Measurements from ENCODE around the gene C5orf58.

Gene C5orf58

DNA sequence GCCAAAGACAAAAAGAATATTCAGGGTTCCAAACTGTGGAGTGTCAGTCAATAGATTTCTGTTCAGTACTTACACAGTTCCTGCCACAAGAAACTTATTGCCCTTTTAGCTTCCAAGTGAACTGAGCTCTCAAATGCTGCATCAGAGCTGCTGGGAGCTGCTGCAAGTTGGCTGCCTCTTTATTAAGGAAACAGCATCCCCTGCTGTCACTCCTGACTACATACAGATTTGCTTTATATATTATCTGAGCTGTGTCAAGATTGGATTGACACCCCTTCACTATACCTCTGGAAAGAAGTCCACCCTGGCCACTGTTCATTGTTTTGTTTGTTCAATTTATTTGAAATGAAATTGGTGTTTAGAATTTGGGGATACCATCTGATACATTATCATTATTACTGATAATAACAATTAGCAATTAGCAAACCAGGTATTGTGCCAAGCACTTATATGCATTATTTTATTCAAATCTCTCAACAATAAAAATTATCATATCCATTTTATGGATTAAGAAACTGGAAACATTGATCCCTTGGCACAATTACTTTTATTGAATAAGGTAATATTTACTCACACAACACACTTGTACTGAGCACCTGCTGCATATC, 16.4 kb upstream of the C5orf58 start:
- H3K4me3 Mint-ChIP-seq: no peak overlapping the region
- ATAC-seq: no peak
- H3K36me3 Mint-ChIP-seq: no peaks in the 10 kb centered on the region
- no peak overlapping the region for H3K27ac Mint-ChIP-seq
- no peak for DNase-seq (ENCODE audit: low spot score in 2 of 2)
- no peaks in the 10 kb centered on the region for H3K4me1 Mint-ChIP-seq
- no peaks in the 10 kb centered on the region for H3K9me3 Mint-ChIP-seq

DNA sequence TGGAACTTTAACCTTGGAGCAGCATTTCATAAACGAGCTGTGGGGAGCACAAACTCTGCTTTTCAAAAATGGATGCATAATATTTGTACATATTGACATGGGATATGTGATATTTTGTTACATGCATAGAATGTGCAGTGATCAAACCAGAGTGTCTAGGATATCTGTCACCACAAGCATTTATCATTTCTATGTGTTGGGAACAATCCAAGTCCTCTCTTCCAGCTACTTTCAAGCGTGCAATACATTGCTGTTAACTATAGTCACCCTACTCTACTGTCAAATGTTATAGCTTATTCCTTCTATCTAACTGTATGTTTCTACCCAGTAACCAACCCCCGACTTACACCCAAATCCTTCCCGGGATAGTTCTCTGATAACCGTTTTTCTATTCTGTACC, 15.0 kb upstream of the C5orf58 start:
- Mint-ChIP-seq H3K27ac (no peak overlapping the region), H3K4me1 (no peaks in the 10 kb centered on the region), H3K9me3 (no peaks in the 10 kb centered on the region), H3K36me3 (no peaks in the 10 kb centered on the region), H3K4me3 (no peak overlapping the region)
- DNase-seq (ENCODE audit: low spot score in 2 of 2) (no peak), ATAC-seq (no peak)

DNA sequence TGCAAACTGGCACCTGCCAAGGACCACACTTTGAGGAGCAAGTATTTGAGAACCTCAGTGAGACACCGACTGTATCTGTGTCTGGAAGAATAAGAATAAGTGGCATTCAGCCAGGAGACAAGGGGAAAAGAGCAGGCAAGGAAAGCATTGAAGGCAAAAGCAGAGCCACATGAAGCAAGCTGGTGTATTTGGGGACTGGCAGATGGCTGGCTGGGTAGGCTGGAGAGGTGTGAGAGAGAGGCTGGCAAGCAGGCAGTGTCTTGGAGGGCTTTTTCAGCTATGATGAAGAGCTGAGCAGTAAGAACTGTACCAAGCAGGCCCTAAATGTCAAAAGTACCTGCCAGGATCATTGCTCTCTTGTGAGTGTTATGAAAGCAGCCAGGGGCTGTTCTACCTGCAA, 14.1 kb upstream of the C5orf58 start:
- Mint-ChIP-seq H3K9me3 (no peaks in the 10 kb centered on the region), H3K36me3 (no peaks in the 10 kb centered on the region), H3K4me3 (no peak overlapping the region), H3K4me1 (no peaks in the 10 kb centered on the region), H3K27ac (no peak overlapping the region)
- DNase-seq (ENCODE audit: low spot score in 2 of 2) (no peak), ATAC-seq (no peak)

DNA sequence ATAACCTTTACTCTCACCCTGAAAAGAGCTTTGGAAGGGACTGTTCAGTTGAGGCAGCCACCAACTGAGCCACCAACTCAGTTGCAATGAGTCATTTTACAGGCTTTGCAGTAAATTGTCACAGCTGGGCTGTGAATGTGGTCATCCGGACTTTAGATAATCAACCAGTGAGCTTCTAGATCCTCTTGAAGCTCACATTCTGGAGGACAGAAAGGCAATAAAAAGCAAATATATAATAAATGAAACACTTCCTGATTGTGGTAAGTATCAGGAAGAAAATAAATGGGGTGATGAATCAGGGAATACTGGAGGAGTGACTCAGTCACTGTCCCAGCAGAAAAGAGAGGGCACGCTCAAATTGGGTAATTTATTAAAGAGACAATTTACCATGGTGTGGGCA, 13.2 kb upstream of the C5orf58 start:
- Mint-ChIP-seq H3K4me1 (no peaks in the 10 kb centered on the region), H3K36me3 (no peaks in the 10 kb centered on the region), H3K4me3 (no peak overlapping the region), H3K27ac (no peak overlapping the region), H3K9me3 (no peaks in the 10 kb centered on the region)
- DNase-seq (ENCODE audit: low spot score in 2 of 2): no peak
- peak; percentile 55 for ATAC-seq

DNA sequence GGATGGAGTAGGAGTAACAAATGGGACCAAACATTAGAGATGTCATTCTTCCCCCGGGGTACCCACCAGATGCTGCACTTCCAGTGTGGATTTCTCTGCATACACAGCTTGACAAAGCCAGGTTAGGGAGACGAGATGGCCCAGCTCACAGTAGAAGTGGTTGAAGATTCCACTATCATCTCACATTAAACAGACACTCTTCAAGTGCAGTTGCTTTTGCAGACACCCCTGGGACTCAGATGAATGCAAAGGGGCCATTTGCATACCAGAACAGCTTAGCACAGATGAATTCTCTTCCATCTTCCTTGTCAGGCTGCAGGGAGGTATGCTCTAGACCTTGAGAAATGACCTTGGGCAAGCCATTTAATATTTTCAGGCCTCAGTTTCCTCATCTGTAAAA, 12.6 kb upstream of the C5orf58 start:
- DNase-seq (ENCODE audit: low spot score in 2 of 2) (no peak), ATAC-seq (no peak)
- no peaks in the 10 kb centered on the region for H3K9me3 Mint-ChIP-seq
- no peak overlapping the region for H3K4me3 Mint-ChIP-seq
- no peaks in the 10 kb centered on the region for H3K4me1 Mint-ChIP-seq
- H3K27ac Mint-ChIP-seq: no peak overlapping the region
- H3K36me3 Mint-ChIP-seq: no peaks in the 10 kb centered on the region

DNA sequence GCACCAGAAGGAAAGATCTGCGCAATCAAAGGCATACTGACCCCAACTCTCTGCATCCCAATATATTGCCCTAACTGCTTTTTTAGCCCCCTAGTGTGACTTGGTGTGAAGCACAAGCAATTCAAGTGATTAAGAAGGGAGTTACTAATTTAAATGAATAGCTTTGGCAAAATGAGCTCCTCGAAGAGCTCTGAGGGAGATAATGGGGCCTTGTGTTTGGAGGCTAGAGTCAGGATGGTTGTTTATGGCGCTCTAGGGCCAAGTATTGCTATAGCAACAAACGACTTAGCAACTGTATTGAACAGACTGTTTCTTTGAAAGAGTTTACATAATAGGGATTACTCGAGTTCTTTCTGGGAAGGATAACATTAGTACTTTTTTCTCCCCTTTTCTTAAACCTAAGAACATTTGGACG, 11.5 kb upstream of the C5orf58 start:
- DNase-seq (ENCODE audit: low spot score in 2 of 2) (no peak), ATAC-seq (no peak)
- Mint-ChIP-seq H3K9me3 (no peaks in the 10 kb centered on the region), H3K36me3 (no peaks in the 10 kb centered on the region), H3K27ac (no peak overlapping the region), H3K4me1 (peaks cover 4% of the 10 kb centered on the region), H3K4me3 (no peak overlapping the region)

DNA sequence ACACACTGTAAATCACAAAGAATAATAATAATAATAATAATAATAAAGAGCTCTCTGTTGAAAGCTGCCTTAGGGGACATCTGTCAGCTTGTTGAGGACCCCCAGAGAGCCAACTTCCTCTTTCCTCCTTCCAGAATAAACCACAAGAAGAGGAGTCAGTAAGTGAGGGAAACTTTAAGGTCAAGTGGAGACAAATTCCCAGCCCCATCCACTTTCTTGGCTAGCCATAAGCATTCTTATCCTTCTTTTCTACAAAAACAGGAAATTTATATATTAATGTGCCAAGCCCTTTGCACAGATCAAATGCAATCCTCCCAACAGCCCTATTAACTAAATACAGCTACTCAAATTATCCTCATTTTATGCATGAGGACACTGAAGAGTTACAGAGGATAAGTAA, 9.4 kb upstream of the C5orf58 start:
- H3K36me3 Mint-ChIP-seq: no peaks in the 10 kb centered on the region
- H3K27ac Mint-ChIP-seq: no peak overlapping the region
- no peak for DNase-seq (ENCODE audit: low spot score in 2 of 2)
- peaks cover 4% of the 10 kb centered on the region for H3K4me1 Mint-ChIP-seq
- H3K4me3 Mint-ChIP-seq: no peak overlapping the region
- no peaks in the 10 kb centered on the region for H3K9me3 Mint-ChIP-seq
- ATAC-seq: no peak

DNA sequence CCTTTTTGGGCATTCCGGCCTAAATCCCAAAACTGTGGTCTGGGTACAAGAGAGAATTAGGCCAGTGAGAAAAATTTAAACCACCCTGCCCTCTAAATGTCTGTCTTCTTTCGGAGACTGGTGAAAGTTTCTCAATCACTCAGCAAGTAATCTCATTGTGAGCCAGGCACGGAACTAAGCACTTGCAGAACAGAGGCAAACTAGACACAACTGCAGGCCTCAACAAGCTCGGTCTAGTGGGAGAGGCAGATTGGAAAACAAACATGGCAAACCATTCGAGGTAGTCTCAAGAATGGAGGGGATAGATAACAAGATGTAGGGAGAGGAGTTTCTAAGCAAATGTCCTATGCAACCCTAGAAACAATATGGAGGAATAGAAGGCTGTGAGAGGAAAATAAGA, 8.9 kb upstream of the C5orf58 start:
- DNase-seq (ENCODE audit: low spot score in 2 of 2): no peak
- no peak for ATAC-seq
- no peak overlapping the region for H3K4me3 Mint-ChIP-seq
- no peaks in the 10 kb centered on the region for H3K36me3 Mint-ChIP-seq
- no peaks in the 10 kb centered on the region for H3K9me3 Mint-ChIP-seq
- H3K27ac Mint-ChIP-seq: no peak overlapping the region
- H3K4me1 Mint-ChIP-seq: peaks cover 4% of the 10 kb centered on the region

DNA sequence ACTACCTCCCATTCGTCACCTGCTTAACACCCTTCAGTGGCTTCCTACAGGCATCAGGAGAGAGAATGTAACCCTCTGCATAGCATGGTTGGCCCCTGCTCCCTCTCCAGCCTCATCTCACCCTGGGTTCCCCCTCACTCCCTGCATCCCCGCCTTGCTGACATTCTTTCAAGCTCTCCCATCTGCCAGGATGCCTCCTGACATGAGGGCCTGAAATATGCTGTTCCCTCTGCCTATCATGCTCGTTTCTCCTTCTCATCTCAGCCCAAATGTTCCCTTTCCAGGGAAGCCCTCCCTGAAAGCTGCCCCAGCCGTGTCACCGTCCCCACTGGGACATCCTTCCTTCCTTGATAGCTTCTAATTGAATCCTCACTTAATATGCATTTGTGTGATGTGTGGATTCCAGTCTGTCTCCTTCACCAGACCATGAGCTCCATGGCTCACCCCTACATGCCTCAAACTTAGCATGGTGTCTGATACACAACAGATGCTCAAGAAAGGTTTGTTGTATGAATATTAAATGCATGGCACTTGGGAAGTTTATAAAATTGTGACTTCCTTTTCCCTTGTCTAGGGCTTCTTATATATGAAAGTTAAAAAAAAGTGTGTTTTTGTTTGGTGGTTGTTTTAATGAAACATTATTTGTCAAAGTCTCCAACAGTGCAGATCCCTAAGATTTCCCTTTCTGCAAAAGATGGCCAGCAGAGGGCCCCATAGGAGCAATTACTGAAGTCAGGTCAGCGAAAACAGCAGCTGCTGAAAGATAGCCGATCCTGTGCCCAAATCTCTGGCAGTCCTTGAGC, 7.3 kb upstream of the C5orf58 start:
- DNase-seq (ENCODE audit: low spot score in 2 of 2): peak; percentile 62 to 84
- no peak overlapping the region for H3K4me3 Mint-ChIP-seq
- no peaks in the 10 kb centered on the region for H3K36me3 Mint-ChIP-seq
- peaks cover 4% of the 10 kb centered on the region for H3K4me1 Mint-ChIP-seq
- peak; percentile 70 for ATAC-seq
- H3K27ac Mint-ChIP-seq: no peak overlapping the region
- H3K9me3 Mint-ChIP-seq: no peaks in the 10 kb centered on the region

DNA sequence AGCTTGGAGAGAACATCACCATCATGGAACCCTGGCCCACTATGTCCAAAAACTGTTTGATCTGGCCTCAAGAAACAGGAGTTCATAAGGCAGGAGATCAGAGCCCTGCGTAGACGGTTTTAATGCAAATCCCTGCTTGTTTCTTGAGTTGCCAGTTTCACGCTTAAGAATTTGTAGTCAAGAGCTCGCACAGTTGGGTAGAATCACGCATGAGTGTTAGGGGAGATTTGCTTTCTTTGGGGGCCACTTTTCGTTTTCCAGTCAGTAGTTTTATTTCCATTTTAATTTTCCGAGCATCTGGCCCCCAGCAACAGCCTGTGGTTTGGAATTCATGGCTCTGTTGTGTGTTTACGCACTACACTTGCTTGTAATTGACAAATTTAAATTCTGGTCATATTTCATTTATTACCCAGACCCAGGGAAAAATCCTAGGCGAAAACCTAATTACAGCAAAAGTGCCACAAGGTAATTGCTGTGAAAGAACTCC, 6.6 kb upstream of the C5orf58 start:
- no peak for ATAC-seq
- DNase-seq (ENCODE audit: low spot score in 2 of 2): no peak
- Mint-ChIP-seq H3K4me1 (peaks cover 4% of the 10 kb centered on the region), H3K27ac (no peak overlapping the region), H3K9me3 (no peaks in the 10 kb centered on the region), H3K36me3 (no peaks in the 10 kb centered on the region), H3K4me3 (no peak overlapping the region)

DNA sequence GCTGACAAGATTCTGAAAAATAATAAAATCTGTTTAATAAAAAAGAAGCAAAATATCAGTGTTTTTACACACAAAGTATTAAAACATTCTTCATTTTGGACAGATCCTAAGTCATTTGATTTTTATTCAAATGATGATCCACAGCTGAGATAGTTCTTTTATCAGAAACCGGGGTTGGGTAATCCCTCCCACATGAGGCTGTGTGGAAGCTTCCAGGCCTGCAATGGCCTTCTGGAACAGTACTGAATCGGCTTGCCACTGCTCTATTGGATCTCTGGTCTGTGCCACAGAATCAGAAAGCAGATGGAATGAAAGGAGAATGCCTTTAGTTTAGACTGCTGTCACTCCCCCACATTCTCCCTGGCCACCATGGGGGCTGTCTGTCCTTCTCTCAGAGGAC, 6.1 kb upstream of the C5orf58 start:
- Mint-ChIP-seq H3K4me1 (peaks cover 4% of the 10 kb centered on the region), H3K36me3 (no peaks in the 10 kb centered on the region), H3K4me3 (no peak overlapping the region), H3K9me3 (no peaks in the 10 kb centered on the region), H3K27ac (peak overlapping the region; percentile 26)
- DNase-seq (ENCODE audit: low spot score in 2 of 2) (no peak), ATAC-seq (no peak)

DNA sequence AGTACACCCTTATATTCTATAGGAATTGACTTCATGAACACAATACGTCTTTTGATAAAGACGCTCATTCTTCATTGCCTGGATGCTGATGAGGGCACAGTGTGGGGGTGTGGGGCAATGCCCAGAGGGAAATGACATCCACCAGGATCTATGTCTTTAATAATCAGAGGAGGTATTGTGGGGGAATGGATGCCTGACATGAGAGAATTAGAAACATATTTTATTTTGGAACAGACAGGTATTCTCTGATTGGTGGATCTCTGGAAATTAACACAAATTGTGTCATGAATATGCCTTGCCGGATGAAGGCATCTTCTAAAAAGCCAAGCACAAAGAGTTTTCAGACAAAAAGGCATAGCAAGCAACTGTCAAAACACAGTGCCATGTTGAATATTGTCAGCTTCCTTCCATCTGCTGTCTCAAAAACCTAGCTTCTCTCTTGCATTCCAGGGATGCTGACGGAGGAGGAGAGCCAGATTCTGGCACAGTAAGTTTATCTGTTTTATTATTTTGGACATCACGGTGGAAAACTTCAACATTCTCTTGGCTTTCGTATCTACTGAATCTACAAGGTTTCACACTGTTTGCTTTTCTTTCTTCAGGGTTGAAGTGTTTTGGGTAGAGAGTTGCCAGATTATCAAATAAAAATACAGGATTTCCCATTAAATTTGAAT, 3.9 kb upstream of the C5orf58 start:
- Mint-ChIP-seq H3K9me3 (no peaks in the 10 kb centered on the region), H3K4me3 (no peak overlapping the region), H3K4me1 (peaks cover 4% of the 10 kb centered on the region), H3K36me3 (no peaks in the 10 kb centered on the region), H3K27ac (no peak overlapping the region)
- ATAC-seq: no peak
- no peak for DNase-seq (ENCODE audit: low spot score in 2 of 2)

DNA sequence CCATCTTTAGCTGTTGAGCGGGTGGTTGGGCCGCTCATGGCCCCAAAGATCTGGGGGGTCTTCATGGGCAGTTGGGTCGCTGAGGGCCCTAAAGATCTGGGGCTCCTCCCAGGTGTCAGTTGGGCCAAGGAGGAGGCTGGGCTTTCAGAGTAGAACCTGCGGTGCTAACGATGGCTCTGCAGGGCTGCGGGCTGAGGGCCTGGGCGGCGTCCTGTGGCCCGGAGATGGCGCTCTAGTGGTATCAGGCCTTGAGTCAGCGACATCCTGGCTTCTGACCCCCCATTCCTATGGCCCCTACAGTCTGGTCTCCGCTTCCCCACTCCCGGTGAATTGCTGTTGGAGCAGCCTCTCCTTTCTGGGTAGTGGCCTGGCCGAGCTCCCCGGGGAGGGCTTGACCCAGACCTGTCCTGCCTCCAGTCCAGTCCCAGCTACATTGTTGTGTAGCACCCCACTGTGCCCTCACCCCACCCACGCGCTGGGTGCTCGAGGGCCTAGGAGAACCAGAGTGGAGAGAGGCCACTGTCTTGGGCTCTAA, 640 bp downstream of the C5orf58 start:
- H3K36me3 Mint-ChIP-seq: no peaks in the 10 kb centered on the region
- no peaks in the 10 kb centered on the region for H3K4me1 Mint-ChIP-seq
- no peak overlapping the region for H3K27ac Mint-ChIP-seq
- no peak for ATAC-seq
- no peaks in the 10 kb centered on the region for H3K9me3 Mint-ChIP-seq
- no peak overlapping the region for H3K4me3 Mint-ChIP-seq
- DNase-seq (ENCODE audit: low spot score in 2 of 2): no peak

DNA sequence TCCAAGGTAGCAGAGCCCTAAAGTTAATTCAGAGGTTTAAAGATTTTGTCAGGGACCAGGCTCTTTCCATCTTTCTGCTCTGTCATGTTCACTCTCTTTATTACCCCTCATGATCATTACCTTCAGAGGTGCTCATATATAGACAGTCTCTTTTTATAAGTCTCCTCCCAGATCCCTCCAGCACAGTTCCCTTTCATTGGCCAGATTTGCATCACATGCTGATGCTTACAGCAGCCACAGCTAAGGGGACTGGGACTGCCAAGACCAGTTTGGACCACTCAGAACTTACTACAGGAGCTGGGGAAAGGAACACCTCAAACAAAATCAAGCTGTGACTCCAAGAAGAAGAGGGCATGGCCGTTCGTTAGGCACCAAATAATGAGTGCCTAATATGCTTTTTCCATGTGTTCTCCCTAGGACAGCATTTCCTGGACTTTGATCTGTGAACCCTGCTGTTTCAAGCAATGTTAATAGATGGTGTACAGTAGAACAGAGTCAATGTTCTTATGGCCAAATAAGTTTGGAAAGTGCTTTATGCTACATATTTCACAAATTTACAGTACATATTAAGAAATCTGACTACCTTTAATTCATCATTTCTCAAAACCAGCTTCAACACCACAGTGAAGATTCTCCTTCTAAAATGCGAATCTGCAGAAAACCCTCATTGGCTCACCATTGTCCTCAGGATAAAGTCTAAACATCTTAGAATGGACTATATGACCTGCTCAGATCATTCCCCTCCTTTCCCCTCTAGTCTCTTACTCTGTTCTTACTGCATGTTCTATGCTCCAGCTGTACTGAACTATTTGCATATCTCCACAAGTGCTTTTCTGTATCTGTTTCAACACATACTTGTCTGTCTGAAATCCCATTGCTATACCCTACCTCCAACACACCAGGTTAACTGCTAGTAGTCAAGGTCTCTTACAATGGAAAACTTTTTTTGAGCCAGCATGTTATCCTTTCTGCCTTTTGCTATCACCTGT, 3.4 kb downstream of the C5orf58 start:
- peak in 1 of 2 donors; percentile 44 for DNase-seq (ENCODE audit: low spot score in 2 of 2)
- Mint-ChIP-seq H3K27ac (no peak overlapping the region), H3K9me3 (no peaks in the 10 kb centered on the region), H3K4me3 (no peak overlapping the region), H3K4me1 (no peaks in the 10 kb centered on the region), H3K36me3 (peaks cover 11% of the 10 kb centered on the region)
- no peak for ATAC-seq
